Measurements from ENCODE around the gene DNAH6.

The DNAH6 gene

DNA sequence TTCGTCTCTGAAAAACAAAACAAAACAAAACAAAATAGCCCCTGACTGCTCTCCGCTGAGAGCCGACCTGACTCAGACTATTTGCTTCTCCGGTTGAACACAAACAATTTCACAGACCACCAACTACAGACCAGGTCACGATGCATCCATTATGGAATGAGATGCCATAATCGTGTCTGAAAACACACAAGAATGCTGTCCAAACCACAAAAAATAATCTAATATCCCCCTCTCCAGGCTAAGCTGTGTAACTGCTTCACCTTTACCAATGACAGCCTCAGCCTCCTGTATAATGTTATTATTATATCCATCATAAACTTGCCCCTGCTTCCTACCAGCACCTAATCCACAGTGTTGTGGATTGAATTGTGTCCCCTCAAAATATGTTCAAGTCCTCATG, 114.7 kb downstream of the DNAH6 start:
- DNase-seq, result no peak

DNA sequence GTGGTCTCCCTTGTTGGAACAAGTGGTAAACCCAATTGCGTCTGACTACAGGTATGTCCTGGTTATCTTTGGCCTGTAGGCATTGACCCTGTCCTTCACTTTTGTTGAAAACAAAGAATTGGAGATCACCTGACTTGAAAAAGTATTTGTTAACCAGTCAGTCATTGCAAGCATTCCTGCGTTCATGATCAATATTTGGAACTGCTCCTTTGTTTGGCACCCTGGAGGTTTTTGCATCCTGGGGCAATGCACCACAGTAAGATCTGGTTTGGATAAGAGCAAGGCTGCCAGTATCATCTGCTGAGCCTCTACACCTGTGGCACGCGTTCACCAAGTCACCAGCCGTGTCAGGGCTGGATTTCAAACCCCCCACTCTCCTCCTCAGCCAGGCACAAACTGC, 115.7 kb downstream of the DNAH6 start:
- DNase-seq, result no peak

DNA sequence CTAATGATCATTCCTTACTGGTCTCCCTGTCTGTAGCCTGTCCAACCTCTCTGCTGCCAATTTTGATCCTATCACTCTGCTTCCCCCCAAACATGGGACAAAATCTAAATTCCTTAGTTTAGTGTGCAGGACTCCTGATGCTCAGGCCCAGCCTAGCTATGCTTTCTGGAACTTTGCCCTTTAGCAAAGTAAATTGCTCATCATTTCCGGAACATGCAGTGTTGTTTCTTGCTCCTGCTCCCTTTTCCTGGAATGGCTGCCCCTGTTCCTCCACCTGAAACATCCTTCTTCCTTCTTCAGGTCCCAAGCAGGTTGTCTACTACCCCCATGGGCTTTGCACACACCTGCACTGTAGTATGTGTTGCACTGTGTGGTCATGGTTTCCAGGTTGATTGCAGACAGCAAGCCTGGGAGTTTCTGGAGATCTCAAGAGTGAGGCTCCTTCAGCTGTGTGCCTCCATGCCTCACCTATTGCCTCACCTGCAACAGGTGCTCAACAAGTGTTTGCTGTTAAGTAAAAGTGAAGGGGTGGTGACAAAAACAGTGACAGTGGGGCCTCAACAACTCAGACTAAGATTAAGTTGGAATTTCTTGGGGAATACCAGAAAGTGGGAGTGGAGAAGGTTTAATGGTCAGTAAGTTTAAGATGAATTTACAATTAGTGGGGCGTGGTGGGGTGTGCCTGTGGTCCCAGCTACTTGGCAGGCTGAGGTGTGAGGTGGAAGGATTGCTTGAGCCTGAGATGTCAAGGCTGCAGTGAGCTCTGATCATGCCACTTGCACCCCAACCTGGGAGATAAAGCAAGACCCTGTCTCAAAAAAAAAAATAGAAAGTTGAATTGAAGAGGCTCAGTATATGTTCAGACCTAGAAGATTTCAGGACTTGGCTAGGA, 120.0 kb downstream of the DNAH6 start:
- no peak for DNase-seq

DNA sequence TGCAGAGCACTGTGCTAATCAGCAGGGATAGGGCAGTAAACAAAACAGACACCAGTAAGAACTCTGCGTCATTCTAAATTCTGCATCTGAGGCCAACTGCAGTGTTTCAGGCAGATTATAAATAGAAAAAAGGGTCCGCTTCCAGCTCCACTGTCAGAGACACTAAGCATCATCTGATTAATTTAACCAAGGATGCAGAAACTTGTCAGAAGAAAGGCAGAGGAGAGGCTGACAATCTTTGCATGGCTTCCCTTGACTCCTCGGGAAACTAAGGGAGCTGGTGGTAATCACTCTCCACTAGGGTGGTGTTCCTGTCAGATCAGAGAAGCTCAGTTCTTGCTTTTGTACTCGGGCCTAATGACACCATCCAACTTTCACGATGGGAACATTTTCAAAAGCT, 123.5 kb downstream of the DNAH6 start:
- no peak for DNase-seq

DNA sequence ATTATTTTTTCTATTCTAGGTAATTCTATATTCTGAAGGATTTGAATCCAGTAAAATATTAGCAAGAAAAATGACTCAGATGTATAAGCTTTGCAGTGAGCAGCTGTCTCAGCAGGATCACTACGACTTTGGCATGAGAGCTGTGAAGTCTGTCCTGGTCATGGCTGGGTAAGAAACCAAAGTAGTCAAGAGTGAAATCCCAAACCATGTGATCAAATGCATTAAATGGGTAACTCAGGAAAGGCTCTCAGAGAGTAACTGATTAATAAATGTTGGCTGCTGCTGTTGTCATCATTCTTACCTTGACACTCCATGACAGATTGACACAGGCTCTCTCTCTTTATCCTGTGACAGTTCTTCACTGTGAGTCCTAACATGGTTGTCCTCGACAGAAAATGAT, 124.1 kb downstream of the DNAH6 start:
- DNase-seq, result no peak

DNA sequence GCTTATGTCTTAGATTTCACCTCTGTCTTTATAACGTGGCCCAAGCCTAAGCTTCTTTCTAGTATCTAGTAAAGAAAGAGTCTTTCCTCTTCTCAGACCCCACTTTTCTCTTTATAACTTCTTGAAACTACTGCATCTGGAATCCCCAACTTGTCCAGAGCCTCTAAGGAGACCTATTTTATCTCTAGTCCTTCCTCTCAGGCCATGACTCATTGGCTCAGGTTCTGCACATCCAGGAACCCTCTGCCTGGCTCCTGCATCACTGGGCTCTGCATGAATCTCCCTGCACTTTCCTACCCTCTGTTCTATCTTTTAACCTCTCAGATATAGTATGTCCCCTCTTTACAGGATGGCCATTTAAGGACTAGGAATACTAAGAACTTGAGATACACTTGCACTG, 124.7 kb downstream of the DNAH6 start:
- no peak for DNase-seq

DNA sequence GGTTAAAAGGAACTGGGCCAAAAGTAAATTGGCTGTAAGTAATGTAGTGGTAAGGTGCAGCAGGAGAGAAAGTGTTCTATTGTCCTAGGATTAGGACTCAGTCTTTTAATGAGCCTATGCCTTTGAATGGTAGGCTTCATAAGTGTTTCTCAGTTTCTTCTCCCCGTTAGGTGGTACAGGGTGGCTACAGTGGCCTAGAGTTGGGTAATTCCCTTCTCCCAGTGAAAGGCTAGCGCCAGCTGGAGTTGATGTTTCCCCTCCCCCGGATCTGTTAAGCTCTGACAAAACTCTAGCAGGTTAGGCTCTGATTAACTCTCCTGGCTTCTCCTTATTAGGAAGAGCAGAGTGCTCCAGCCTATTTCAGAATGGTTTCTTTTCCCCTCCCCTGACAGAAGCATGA, 127.7 kb downstream of the DNAH6 start:
- DNase-seq, result no peak

DNA sequence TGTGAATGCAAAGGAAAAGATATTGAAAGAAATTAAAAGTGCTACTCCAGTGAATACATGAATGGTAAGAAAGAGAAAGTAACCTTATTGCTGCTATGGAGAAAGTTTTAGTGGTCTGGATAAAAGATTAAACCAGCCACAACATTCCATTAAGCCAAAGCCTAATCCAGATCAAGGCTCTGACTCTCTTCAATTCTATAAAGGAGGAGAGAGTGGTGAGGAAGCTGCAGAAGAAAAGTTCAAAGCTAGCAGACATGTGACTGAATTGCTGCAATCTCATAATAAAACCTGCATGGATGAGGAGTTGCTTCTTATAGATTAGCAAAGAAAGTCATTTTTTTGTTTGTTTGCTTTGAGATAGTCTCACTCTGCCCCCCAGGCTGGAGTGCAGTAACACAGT, 130.2 kb downstream of the DNAH6 start:
- no peak for DNase-seq

DNA sequence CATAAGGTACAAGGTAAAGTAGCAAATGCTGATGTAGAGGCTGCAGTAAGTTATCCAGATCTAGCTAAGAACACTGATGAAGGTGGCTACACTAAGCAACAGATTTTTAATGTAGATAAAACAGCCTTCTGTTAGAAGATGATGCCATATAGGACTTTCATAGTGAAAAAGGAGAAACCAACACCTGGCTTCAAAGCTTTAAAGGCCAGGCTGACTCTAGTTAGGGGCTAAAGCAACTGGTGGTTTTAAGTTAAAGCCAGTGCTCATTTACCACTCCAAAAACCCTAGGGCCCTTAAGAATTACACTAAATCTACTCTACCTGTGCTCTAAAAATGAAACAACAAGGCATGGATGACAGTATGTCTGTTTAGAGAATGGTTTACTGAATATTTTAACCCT, 131.0 kb downstream of the DNAH6 start:
- DNase-seq, result no peak

DNA sequence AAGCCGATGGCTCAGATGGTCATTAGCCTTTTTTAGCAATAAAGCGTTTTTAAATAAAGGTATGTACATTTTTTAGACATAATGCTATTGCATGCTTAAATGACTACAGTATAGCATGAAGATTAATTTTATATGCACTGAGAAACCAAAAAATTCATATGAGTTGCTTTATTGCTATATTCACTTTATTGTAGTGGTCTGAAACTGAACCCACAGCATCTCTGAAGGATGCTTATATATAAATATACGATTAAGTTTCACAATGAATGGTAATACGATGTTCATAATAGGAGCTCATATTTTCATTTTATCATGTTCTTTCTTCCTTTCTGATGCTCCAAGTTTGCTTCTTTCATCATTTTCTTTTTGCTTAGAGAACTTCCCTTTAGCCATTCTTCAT, 132.8 kb downstream of the DNAH6 start:
- no peak for DNase-seq

DNA sequence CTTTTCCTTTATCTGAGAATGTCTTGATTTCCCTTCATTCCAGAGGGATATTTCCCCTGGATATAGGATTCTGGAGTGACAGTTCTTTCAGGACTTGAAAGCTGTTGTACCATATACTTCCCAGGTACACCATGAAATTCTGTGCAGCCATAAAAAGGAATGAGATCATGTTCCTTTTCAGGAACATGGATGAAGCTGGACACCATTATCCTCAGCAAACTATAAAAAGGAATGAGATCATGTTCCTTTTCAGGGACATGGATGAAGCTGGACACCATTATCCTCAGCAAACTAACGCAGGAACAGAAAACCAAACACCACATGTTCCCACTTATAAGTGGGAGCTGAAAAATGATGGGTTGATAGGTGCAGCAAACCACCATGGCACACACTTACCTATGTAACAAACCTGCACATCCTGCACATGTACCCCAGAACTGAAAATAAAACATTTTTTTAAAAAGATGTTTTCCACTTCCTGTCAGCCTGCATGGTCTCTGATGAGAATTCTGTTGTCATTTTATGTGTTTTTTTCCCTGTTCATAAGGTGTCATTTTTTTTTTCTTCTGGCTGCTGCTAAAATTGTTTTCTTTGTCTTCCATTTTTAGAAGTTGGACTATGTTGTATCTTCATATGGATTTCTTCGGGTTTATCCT, 133.3 kb downstream of the DNAH6 start:
- DNase-seq, result no peak

DNA sequence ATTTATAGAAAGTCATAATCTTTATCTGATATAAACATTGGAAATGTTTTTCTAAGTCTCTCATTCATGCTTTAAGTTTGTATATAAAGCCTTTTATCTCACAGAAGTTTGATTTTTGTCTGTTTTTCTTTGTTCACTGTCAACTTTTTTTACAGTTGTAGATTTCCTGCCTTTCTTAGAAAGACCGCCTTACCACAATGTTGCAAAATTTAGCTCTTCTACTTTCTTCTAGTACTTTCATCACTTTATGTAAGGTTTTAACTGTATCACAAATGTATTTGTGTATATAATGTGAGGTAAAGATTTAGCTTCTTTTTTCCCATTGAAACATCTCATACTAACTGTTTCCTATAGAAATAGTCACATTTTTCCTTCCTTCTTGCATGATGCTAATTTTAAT, 136.1 kb downstream of the DNAH6 start:
- DNase-seq, result no peak

DNA sequence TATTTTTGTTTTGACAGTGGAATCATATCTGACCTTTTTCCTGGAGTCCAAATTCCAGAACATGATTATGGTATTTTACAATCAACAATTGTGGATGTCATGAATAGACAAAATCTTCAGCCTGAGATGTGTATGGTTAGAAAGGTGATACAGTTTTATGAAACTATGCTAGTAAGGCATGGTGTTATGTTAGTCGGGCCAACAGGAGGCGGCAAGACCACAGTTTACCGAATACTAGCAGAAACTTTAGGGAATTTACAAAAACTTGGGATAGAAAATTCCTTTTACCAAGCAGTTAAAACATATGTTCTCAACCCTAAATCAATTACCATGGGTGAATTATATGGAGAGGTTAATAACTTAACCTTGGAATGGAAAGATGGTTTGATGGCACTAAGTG, 137.0 kb downstream of the DNAH6 start:
- DNase-seq, result no peak

DNA sequence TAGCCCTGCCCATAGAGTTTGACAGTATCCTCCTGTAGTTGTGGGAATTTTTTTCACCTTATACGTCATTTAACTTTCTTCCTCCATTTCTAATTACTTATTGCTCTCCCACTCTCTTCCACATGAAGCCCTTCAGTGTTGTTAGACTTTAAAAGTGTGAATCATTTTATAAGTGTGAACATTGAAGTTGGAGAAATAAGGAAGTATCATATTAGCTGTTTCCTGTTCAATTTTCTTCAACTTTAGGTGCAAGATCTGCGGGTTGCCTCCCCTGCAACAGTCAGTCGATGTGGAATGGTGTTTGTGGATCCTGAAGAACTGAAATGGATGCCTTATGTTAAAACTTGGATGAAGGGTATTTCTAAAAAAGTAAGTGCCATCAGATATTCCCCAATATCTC, 138.1 kb downstream of the DNAH6 start:
- DNase-seq, result no peak

DNA sequence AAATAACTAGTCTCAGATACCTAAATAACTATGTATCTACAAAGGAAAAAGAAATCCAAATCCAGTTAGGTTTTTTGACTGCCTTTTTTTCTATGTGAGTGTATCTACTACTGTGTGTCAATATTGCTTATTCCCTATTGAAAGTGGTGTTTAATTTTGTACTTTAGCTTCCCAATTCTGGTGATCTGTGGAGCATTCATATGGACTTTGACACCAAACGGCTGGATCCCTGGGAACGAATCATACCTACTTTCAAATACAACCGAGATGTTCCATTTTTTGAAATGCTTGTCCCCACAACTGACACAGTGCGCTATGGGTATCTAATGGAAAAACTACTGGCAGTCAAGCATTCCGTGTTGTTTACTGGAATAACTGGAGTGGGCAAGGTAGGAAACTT, 152.8 kb downstream of the DNAH6 start:
- no peak for DNase-seq

DNA sequence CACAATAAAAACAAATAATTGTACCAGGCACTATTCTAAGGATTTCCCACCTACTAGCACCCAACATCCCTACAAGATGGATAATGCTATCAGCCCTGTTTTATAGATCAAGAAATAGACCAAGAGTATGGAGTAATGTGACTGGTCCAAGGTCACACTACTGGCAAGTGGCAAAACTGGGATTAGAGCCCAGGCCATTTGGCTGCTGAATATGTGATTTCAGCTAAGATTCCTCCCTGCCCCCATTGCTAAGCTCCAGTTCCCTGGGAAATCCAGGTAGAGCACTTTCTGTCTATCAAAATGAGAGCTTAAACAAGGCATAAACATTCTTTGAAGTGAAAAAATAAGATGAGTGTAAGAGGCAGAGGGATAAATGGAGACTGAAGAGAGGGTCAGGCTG, 157.8 kb downstream of the DNAH6 start:
- no peak for DNase-seq

DNA sequence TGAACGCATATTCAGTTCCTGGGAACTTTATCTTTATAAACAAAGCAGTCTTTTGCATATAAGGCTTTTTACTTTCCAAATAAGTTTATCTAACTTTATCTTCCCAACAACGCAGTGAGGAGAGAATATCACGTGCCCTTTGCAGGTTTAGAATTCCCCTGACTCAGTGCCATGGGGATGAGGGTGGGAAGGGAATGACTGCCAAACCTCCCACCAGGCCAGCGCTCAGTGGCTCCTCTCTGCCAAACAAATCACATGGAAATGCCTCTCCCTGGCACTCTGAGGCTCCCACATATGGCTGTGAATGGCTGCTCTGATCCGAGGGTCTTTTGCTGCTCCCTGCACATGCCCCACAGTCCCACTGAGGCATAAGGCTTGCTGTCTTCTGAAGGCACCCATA, 158.3 kb downstream of the DNAH6 start:
- no peak for DNase-seq

DNA sequence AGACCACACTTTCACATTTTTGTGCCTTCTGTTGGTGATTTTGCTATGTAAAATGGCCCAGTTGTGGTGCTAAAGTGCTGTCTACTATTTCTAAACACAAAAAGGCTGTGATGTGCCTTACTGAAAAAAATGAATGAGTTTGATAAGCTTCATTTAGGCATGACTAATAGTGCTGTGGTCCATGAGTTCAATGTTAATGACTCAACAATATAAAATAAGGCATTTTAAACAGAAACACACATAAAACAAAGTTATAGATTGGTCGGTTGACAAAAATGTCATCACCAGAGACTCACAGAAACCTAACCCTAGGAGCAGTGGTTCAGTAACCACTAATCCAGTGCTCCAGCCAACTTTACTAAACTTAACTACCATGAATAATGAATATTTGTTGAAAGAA, 160.0 kb downstream of the DNAH6 start:
- no peak for DNase-seq

DNA sequence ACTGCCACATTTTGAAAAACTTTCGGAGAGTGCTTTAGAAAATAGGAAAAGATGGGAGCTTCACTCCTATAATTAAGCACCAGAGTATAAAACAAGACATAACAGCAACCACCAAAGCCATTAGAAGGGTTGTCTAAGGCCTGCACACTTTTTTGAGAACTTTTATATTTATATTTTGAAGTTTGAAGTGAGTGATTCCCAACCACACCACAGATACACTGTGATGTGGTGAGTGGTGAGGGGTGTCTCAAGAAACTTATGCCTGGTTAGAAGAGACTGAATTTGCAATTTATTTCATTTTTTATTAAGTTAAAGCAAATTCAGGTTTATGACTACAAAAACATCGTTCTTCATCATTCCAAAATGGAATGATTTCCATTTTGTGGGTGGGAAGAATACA, 161.9 kb downstream of the DNAH6 start:
- no peak for DNase-seq

DNA sequence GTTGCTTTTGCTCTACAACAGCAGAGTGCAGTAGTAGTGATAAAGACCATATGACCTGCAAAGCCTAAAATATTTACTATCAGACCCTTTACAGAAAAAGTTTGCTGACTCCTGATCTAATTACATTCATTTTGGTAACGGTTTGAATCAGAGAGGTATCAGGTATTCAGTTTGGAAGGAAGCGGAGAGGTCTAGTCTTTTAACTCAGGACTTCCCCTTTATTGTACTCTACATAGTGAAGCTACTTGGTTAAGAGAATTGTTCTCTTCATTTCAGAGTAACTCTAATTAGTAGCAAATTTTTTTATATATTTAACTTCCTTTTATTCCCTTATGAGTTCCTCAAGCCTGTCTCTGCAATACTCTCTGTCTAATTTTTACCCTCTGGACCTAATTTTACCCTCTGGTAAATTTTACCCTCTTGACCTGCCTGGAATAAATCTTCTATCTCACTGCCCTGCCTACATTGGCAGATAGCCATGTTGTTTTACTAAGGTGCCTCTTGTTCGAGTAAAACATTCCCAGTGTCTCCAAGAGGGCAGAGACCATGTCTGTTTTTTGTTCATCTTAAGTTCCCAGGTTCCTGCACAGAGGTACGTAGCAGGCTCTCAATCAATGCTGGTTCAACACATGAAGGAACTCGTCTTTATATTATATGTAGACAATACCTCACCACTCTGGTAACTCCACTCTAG, 170.6 kb downstream of the DNAH6 start:
- no peak for DNase-seq

DNA sequence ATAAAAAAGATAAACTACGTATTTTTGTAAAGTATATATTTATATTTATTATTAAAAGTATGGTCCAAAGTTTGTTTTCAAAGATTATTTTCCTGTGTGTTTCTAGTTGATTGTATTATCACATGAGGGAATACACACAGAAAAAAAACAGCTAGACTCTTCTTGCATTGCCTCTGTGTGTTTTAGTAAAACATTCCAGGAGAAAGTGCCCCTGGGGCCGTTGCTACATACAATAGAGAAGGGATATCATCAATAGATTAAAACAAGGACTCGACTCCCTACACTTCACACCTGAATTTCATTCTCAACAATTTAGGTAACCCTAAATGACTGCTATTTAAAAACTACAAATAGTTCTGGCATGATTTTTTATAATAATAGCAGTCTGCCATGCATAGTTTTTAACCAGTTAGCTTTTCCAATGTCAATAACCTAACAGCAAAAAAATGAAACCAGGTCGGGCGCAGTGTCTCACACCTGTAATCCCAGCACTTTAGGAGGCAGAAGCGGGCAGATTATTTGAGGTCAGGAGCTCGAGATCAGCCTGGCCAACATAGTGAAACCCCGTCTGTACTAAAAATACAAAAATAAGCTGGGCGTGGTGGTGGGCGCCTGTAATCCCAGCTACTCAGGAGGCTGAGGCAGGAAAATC, 171.3 kb downstream of the DNAH6 start:
- no peak for DNase-seq

DNA sequence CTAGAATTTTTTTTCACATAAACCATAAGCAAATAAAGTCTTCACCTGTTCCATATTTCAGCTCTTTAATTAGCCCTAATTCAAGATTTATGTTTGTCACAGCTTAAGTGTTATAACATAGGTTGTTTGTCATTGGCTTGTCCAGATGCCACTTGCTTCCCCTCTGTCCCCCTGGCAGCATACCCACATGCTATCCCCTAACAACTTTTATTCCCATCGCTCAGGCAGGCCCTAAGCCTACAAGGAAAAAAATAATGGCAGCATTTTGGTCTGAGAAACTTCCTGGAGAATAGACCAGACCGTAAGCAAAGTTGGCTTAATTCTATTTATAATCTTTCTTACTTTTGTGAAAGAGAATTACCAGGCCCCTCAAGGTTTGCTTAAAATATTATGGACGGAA, 173.9 kb downstream of the DNAH6 start:
- DNase-seq, result no peak

DNA sequence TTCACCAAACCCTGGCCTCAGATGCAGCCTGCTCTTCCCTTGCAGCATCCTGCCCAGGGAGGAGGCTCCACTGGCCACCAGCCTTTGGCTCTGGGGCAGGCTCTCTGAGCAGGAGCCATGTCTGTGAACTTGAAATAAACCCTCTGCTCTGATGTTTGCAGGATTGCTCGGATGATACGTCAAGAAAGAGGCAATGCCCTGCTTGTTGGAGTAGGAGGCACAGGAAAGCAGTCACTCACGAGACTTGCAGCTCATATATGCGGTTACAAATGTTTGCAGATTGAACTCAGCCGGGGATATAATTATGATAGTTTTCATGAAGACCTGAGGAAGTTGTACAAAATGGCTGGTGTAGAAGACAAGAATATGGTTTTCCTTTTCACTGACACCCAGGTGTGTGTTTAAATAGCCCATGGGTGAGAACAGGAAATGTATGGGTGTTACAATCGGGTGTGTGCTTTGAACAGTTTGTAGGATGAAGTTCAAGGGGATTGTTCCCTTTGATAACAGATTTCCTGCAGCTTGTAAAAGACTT, 177.9 kb downstream of the DNAH6 start:
- no peak for DNase-seq
